Retinal pigment epithelial cell (primary cell): ENCODE results near the gene MBOAT2.
"Not testable (repeated sequence)": the region's sequence is repeated elsewhere in the genome, so short reads cannot be mapped to it uniquely, and the experiment has no call there.

Experiments
- DNase-seq: peaks from one replicate; pipeline ENCODE4 v3.0.0-alpha.2; 2010; ENCODE audit warnings: low read depth
- H3K4me3 ChIP-seq: 2 replicates; pipeline ENCODE4 v1.5.1; 2011; ENCODE audit warnings: mild to moderate bottlenecking, low read length, control low read depth, moderate library complexity
- TF ChIP-seq, protein P1 (sequence below): conservative IDR thresholded peaks from 2 replicates; pipeline ENCODE4 v1.5.1; 2011; ENCODE audit warnings: low read depth, low read length, control low read depth, inconsistent platforms

Gene MBOAT2

GRCh38 chr2:8934338-8934737, 69.1 kb downstream of the MBOAT2 start:
- no peak overlapping the region for H3K4me3 ChIP-seq
- no peak for DNase-seq
- TF ChIP-seq, protein P1, sequence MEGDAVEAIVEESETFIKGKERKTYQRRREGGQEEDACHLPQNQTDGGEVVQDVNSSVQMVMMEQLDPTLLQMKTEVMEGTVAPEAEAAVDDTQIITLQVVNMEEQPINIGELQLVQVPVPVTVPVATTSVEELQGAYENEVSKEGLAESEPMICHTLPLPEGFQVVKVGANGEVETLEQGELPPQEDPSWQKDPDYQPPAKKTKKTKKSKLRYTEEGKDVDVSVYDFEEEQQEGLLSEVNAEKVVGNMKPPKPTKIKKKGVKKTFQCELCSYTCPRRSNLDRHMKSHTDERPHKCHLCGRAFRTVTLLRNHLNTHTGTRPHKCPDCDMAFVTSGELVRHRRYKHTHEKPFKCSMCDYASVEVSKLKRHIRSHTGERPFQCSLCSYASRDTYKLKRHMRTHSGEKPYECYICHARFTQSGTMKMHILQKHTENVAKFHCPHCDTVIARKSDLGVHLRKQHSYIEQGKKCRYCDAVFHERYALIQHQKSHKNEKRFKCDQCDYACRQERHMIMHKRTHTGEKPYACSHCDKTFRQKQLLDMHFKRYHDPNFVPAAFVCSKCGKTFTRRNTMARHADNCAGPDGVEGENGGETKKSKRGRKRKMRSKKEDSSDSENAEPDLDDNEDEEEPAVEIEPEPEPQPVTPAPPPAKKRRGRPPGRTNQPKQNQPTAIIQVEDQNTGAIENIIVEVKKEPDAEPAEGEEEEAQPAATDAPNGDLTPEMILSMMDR, result no peak

DNA sequence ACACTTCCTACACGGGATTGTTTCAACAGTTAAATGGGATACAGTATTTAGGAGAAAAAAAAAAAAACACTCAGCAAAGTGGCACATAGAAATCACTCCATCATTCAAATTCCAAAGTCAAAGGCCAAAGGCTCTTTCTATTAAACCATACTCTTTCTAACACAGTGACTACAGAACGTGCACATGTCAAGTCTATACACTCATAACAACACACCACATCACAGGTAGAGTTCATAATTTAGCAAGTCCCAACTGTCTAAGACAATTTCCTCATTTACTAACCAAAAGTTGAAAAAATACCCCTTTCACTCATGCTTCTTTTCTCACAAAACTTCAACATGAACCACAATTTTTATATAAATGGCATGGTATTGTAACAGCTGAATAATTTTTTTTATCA, 70.8 kb downstream of the MBOAT2 start:
- TF ChIP-seq, protein P1, result no peak
- no peak overlapping the region for H3K4me3 ChIP-seq
- no peak for DNase-seq

DNA sequence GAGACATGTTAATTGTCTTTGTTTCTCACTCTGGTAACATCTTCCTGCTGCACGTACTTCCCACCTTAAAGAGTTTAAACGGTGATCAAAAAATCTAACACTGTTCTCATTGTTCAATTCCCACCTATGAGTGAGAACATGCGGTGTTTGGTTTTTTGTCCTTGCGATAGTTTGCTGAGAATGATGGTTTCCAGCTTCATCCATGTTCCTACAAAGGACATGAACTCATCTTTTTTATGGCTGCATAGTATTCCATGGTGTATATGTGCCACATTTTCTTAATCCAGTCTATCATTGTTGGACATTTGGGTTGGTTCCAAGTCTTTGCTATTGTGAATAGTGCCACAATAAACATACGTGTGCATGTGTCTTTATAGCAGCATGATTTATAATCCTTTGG, 73.3 kb downstream of the MBOAT2 start:
- not testable (repeated sequence) for H3K4me3 ChIP-seq, DNase-seq

- TF ChIP-seq, protein P1, result no peak
- DNase-seq, result no peak
- no peak overlapping the region for H3K4me3 ChIP-seq
Measured at GRCh38 chr2:8929128-8929527, 74.4 kb downstream of the MBOAT2 start.

- DNase-seq, result no peak
- TF ChIP-seq, protein P1, result no peak
- no peak overlapping the region for H3K4me3 ChIP-seq
Measured at GRCh38 chr2:8927510-8928455, 75.7 kb downstream of the MBOAT2 start.

GRCh38 chr2:8926356-8926755, 77.1 kb downstream of the MBOAT2 start:
- DNase-seq, result no peak
- TF ChIP-seq, protein P1, result no peak

DNA sequence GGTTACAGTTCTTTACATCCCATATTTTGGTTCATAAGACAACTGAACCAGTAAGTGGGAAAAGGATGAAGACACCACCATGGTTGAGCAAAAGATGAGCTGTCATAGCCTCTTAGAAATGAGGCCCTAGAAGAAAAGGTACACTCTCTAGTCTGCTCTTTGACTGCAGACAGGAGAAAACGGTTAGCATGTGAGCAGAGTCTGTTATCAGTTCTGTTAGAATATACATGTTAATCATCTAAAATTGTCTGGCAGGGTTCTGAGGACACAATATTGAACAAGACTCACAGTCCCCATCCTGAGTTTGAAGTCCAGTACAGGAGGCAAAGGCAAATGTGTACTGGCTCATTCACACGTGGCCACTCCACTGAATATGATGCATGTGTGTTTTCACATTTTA, 78.1 kb downstream of the MBOAT2 start:
- DNase-seq, result no peak
- H3K4me3 ChIP-seq, result no peak overlapping the region
- TF ChIP-seq, protein P1, result no peak

More at GRCh38 chr2:8926356-8926755, 77.1 kb downstream of the MBOAT2 start:
- H3K4me3 ChIP-seq, result no peak overlapping the region
